HEK293 (cell line): ENCODE data around the gene SLC44A5.

Source experiments
- GLIS2 ChIP-seq: fragments of 450-650 bp; formaldehyde crosslinking; IDR thresholded peaks from 2 replicates; pipeline ENCODE4 v1.5.1; 2016; ENCODE audit warnings: missing biosample characterization, missing genetic modification characterization
- SALL2 ChIP-seq: fragments of 450-650 bp; formaldehyde crosslinking; IDR thresholded peaks from 2 replicates; pipeline ENCODE4 v1.5.0; 2017; ENCODE audit warnings: missing biosample characterization, mild to moderate bottlenecking, missing genetic modification characterization, borderline replicate concordance
- TCF7L2 ChIP-seq: IDR thresholded peaks from 2 replicates; pipeline ENCODE4 v1.6.1; 2011; ENCODE audit warnings: low read depth, mild to moderate bottlenecking, inconsistent platforms, low read length, moderate library complexity, borderline replicate concordance
- YY1 ChIP-seq: fragments of 450-650 bp; formaldehyde crosslinking; IDR thresholded peaks from 2 replicates; pipeline ENCODE4 v1.5.1; 2018; ENCODE audit warnings: missing biosample characterization, missing genetic modification characterization
- ZFHX2 ChIP-seq: fragments of 450-650 bp; formaldehyde crosslinking; conservative IDR thresholded peaks from 2 replicates; pipeline ENCODE4 v1.5.1; 2016; ENCODE audit warnings: missing biosample characterization, missing genetic modification characterization
- ZNF132 ChIP-seq: fragments of 450-650 bp; formaldehyde crosslinking; IDR thresholded peaks from 2 replicates; pipeline ENCODE4 v1.5.1; 2017; ENCODE audit warnings: missing biosample characterization, missing genetic modification characterization, borderline replicate concordance
- ZNF133 ChIP-seq: fragments of 450-650 bp; formaldehyde crosslinking; IDR thresholded peaks from 2 replicates; pipeline ENCODE4 v1.5.1; 2016; ENCODE audit warnings: missing biosample characterization, missing genetic modification characterization
- ZNF146 ChIP-seq: fragments of 450-650 bp; formaldehyde crosslinking; IDR thresholded peaks from 2 replicates; pipeline ENCODE4 v1.5.1; 2016; ENCODE audit warnings: missing biosample characterization, missing genetic modification characterization
- ZNF223 ChIP-seq: fragments of 450-650 bp; formaldehyde crosslinking; IDR thresholded peaks from 2 replicates; pipeline ENCODE4 v1.5.1; 2016; ENCODE audit warnings: missing biosample characterization, missing genetic modification characterization
- ZNF791 ChIP-seq: fragments of 450-650 bp; formaldehyde crosslinking; IDR thresholded peaks from 2 replicates; pipeline ENCODE4 v1.5.1; 2016; ENCODE audit warnings: missing biosample characterization, missing genetic modification characterization
- TF ChIP-seq, protein P1 (sequence below): fragments of 450-650 bp; formaldehyde crosslinking; IDR thresholded peaks from 2 replicates; pipeline ENCODE4 v1.5.1; 2016; ENCODE audit warnings: missing biosample characterization, missing genetic modification characterization
- TF ChIP-seq, protein P2 (sequence below): fragments of 450-650 bp; formaldehyde crosslinking; IDR thresholded peaks from 2 replicates; pipeline ENCODE4 v1.5.1; 2016; ENCODE audit warnings: missing biosample characterization, missing genetic modification characterization, low read depth
- TF ChIP-seq, protein P3 (sequence below): fragments of 450-650 bp; formaldehyde crosslinking; IDR thresholded peaks from 2 replicates; pipeline ENCODE4 v1.5.0; 2017; ENCODE audit warnings: missing biosample characterization, missing genetic modification characterization, borderline replicate concordance
- TF ChIP-seq, protein P4 (sequence below): fragments of 450-650 bp; formaldehyde crosslinking; conservative IDR thresholded peaks from 2 replicates; pipeline ENCODE4 v1.5.1; 2016; ENCODE audit warnings: low read depth, missing biosample characterization, missing genetic modification characterization

DNA sequence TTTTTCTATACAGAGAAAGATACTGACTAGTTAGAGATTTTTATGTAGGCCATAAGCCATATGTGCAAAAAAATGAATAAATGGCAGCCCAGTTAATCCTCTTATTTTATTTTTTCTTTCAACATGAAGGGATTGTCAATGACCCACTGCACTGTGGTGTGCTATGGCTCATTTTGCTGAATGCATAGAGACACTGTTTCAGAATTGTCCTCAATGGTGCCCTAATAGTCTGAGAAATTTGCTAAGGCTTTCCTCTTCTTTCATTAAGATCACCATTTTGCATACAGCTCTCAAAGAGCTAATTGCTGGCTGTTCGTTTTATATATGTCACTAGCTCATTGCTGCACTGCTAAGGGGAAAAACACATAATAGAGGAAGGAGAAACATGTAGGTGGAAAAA lies 189.5 kb downstream of the SLC44A5 start:
- no peak for TF ChIP-seq YY1 (tag by site-specific recombination)
- TF ChIP-seq, protein P1, sequence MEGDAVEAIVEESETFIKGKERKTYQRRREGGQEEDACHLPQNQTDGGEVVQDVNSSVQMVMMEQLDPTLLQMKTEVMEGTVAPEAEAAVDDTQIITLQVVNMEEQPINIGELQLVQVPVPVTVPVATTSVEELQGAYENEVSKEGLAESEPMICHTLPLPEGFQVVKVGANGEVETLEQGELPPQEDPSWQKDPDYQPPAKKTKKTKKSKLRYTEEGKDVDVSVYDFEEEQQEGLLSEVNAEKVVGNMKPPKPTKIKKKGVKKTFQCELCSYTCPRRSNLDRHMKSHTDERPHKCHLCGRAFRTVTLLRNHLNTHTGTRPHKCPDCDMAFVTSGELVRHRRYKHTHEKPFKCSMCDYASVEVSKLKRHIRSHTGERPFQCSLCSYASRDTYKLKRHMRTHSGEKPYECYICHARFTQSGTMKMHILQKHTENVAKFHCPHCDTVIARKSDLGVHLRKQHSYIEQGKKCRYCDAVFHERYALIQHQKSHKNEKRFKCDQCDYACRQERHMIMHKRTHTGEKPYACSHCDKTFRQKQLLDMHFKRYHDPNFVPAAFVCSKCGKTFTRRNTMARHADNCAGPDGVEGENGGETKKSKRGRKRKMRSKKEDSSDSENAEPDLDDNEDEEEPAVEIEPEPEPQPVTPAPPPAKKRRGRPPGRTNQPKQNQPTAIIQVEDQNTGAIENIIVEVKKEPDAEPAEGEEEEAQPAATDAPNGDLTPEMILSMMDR (tag by site-specific recombination): no peak
- TF ChIP-seq ZNF132 (tag by site-specific recombination): no peak
- no peak for TF ChIP-seq TCF7L2
- no peak for TF ChIP-seq ZNF791 (tag by site-specific recombination)
- no peak for TF ChIP-seq ZNF223 (tag by site-specific recombination)
- no peak for TF ChIP-seq SALL2 (tag by site-specific recombination)
- TF ChIP-seq, protein P2, sequence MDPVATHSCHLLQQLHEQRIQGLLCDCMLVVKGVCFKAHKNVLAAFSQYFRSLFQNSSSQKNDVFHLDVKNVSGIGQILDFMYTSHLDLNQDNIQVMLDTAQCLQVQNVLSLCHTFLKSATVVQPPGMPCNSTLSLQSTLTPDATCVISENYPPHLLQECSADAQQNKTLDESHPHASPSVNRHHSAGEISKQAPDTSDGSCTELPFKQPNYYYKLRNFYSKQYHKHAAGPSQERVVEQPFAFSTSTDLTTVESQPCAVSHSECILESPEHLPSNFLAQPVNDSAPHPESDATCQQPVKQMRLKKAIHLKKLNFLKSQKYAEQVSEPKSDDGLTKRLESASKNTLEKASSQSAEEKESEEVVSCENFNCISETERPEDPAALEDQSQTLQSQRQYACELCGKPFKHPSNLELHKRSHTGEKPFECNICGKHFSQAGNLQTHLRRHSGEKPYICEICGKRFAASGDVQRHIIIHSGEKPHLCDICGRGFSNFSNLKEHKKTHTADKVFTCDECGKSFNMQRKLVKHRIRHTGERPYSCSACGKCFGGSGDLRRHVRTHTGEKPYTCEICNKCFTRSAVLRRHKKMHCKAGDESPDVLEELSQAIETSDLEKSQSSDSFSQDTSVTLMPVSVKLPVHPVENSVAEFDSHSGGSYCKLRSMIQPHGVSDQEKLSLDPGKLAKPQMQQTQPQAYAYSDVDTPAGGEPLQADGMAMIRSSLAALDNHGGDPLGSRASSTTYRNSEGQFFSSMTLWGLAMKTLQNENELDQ (tag by site-specific recombination): no peak
- TF ChIP-seq ZNF146 (tag by site-specific recombination): no peak
- TF ChIP-seq, protein P3, sequence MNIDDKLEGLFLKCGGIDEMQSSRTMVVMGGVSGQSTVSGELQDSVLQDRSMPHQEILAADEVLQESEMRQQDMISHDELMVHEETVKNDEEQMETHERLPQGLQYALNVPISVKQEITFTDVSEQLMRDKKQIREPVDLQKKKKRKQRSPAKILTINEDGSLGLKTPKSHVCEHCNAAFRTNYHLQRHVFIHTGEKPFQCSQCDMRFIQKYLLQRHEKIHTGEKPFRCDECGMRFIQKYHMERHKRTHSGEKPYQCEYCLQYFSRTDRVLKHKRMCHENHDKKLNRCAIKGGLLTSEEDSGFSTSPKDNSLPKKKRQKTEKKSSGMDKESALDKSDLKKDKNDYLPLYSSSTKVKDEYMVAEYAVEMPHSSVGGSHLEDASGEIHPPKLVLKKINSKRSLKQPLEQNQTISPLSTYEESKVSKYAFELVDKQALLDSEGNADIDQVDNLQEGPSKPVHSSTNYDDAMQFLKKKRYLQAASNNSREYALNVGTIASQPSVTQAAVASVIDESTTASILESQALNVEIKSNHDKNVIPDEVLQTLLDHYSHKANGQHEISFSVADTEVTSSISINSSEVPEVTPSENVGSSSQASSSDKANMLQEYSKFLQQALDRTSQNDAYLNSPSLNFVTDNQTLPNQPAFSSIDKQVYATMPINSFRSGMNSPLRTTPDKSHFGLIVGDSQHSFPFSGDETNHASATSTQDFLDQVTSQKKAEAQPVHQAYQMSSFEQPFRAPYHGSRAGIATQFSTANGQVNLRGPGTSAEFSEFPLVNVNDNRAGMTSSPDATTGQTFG (tag by site-specific recombination): no peak
- no peak for TF ChIP-seq ZFHX2
- TF ChIP-seq, protein P4, sequence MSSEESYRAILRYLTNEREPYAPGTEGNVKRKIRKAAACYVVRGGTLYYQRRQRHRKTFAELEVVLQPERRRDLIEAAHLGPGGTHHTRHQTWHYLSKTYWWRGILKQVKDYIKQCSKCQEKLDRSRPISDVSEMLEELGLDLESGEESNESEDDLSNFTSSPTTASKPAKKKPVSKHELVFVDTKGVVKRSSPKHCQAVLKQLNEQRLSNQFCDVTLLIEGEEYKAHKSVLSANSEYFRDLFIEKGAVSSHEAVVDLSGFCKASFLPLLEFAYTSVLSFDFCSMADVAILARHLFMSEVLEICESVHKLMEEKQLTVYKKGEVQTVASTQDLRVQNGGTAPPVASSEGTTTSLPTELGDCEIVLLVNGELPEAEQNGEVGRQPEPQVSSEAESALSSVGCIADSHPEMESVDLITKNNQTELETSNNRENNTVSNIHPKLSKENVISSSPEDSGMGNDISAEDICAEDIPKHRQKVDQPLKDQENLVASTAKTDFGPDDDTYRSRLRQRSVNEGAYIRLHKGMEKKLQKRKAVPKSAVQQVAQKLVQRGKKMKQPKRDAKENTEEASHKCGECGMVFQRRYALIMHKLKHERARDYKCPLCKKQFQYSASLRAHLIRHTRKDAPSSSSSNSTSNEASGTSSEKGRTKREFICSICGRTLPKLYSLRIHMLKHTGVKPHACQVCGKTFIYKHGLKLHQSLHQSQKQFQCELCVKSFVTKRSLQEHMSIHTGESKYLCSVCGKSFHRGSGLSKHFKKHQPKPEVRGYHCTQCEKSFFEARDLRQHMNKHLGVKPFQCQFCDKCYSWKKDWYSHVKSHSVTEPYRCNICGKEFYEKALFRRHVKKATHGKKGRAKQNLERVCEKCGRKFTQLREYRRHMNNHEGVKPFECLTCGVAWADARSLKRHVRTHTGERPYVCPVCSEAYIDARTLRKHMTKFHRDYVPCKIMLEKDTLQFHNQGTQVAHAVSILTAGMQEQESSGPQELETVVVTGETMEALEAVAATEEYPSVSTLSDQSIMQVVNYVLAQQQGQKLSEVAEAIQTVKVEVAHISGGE: no peak
- TF ChIP-seq ZNF133 (tag by site-specific recombination): no peak
- no peak for TF ChIP-seq GLIS2
